GM23338 (cell line): ENCODE results near the gene KIF3B. TPM values are rescaled to one million over a fixed set of nuclear protein-coding genes. Genes with fewer than 3 reads are reported as not detected.

Source experiments
- ATAC-seq: fragments of 200-7000 bp; cut with Tn5 transposase; 3 replicates; pipeline ENCODE4 v1.9.1; 2020
- DNase-seq: peaks from one replicate; pipeline ENCODE4 v3.0.0-alpha.2; 2015; ENCODE audit warnings: low spot score
- H2AFZ ChIP-seq: fragments of 200-600 bp; sonication (generic); 2 replicates; pipeline ENCODE4 v1.8.0; 2016; ENCODE audit warnings: antibody characterized with exemption, mild to moderate bottlenecking, moderate library complexity
- H3F3A ChIP-seq: fragments of 200-600 bp; sonication (generic); replicated peaks from 2 replicates; pipeline ENCODE4 v1.8.0; 2017; ENCODE audit warnings: antibody characterized with exemption, mixed run types, low read depth
- H3K27ac ChIP-seq: fragments of 200-600 bp; sonication (generic); 2 replicates; pipeline ENCODE4 v1.6.1; 2016; ENCODE audit warnings: low read depth
- H3K27me3 ChIP-seq: fragments of 200-600 bp; sonication (generic); 2 replicates; pipeline ENCODE4 v1.8.0; 2016; ENCODE audit warnings: mild to moderate bottlenecking, mixed run types, moderate library complexity; ENCODE audit not compliant: insufficient read depth
- H3K36me3 ChIP-seq: fragments of 200-600 bp; sonication (generic); 2 replicates; pipeline ENCODE4 v1.8.0; 2016; ENCODE audit warnings: mild to moderate bottlenecking; ENCODE audit not compliant: insufficient read depth
- H3K4me1 ChIP-seq: fragments of 200-600 bp; sonication (generic); 2 replicates; pipeline ENCODE4 v1.8.0; 2016; ENCODE audit warnings: mild to moderate bottlenecking, moderate library complexity; ENCODE audit not compliant: insufficient read depth
- H3K4me2 ChIP-seq: fragments of 200-600 bp; sonication (generic); 2 replicates; pipeline ENCODE4 v1.7.1; 2017; ENCODE audit warnings: mixed run types
- H3K4me3 ChIP-seq: fragments of 200-600 bp; sonication (generic); 2 replicates; pipeline ENCODE4 v1.6.1; 2016; ENCODE audit warnings: mixed run types
- H3K79me2 ChIP-seq: fragments of 200-600 bp; sonication (generic); replicated peaks from 2 replicates; pipeline ENCODE4 v1.8.0; 2017; ENCODE audit warnings: mild to moderate bottlenecking; ENCODE audit not compliant: insufficient read depth
- H3K9me2 ChIP-seq: fragments of 200-600 bp; sonication (generic); 2 replicates; pipeline ENCODE4 v1.8.0; 2017; ENCODE audit not compliant: insufficient read depth
- H4K20me1 ChIP-seq: fragments of 200-600 bp; sonication (generic); replicated peaks from 2 replicates; pipeline ENCODE4 v1.8.0; 2017; ENCODE audit warnings: mild to moderate bottlenecking; ENCODE audit not compliant: insufficient read depth
- H3K27ac Mint-ChIP-seq: 2 replicates; pipeline ENCODE4 v1.8.0; 2020; ENCODE audit warnings: inconsistent platforms, mild to moderate bottlenecking, moderate library complexity, mixed read lengths
- H3K27me3 Mint-ChIP-seq: 3 replicates; pipeline ENCODE4 v1.8.0; 2022; ENCODE audit warnings: low read depth, mild to moderate bottlenecking, moderate library complexity, mixed read lengths, inconsistent platforms; ENCODE audit not compliant: insufficient read depth, poor library complexity
- H3K36me3 Mint-ChIP-seq: 3 replicates; pipeline ENCODE4 v1.8.0; 2021; ENCODE audit warnings: low read depth, mild to moderate bottlenecking, inconsistent platforms, moderate library complexity, mixed read lengths
- H3K4me1 Mint-ChIP-seq: 3 replicates; pipeline ENCODE4 v1.8.0; 2020; ENCODE audit warnings: mild to moderate bottlenecking, inconsistent platforms, mixed read lengths
- H3K4me3 Mint-ChIP-seq: 3 replicates; pipeline ENCODE4 v1.8.0; 2021; ENCODE audit warnings: moderate library complexity, mild to moderate bottlenecking, inconsistent platforms, mixed read lengths
- H3K9me3 Mint-ChIP-seq: 3 replicates; pipeline ENCODE4 v1.8.0; 2020; ENCODE audit warnings: moderate library complexity, mild to moderate bottlenecking, inconsistent platforms, mixed read lengths
- CREB1 ChIP-seq: fragments of 250-450 bp; sonication (Bioruptor Pico); IDR thresholded peaks from 2 replicates; pipeline ENCODE4 v1.5.0; 2020; ENCODE audit warnings: low read depth, mild to moderate bottlenecking, moderate library complexity
- CTCF ChIP-seq, 2 experiments: fragments of 200-600 bp in 1 of 2; sonication (generic) in 1 of 2; conservative IDR thresholded peaks; 2 replicates each; pipeline versions ENCODE4 v1.5.1 to v1.6.1; 2016 to 2017; ENCODE audit warnings: antibody characterized with exemption in 2 of 2, low read depth in 2 of 2, mild to moderate bottlenecking in 2 of 2, moderate library complexity in 1 of 2
- EZH2 ChIP-seq: fragments of 200-600 bp; sonication (generic); IDR thresholded peaks from one replicate; pipeline ENCODE4 v1.8.0; 2017; ENCODE audit warnings: antibody characterized with exemption, mild to moderate bottlenecking, low read depth; ENCODE audit not compliant: unreplicated experiment
- EZH2phosphoT487 ChIP-seq: fragments of 200-600 bp; sonication (generic); IDR thresholded peaks from one replicate; pipeline ENCODE4 v1.8.1; 2018; ENCODE audit warnings: antibody characterized with exemption; ENCODE audit not compliant: unreplicated experiment
- JUNB ChIP-seq: IDR thresholded peaks from one replicate; pipeline ENCODE4 v1.6.1; 2016; ENCODE audit warnings: antibody characterized with exemption; ENCODE audit not compliant: unreplicated experiment
- REST ChIP-seq: IDR thresholded peaks from one replicate; pipeline ENCODE4 v1.6.1; 2018; ENCODE audit warnings: antibody characterized with exemption; ENCODE audit not compliant: unreplicated experiment
- ZNF114 ChIP-seq: fragments of 250-450 bp; sonication (Bioruptor Pico); IDR thresholded peaks from 2 replicates; pipeline ENCODE4 v1.5.0; 2020; ENCODE audit warnings: mild to moderate bottlenecking, moderate library complexity
- ZNF331 ChIP-seq: fragments of 250-450 bp; sonication (Bioruptor Pico); IDR thresholded peaks from 2 replicates; pipeline ENCODE4 v1.5.0; 2020; ENCODE audit warnings: low read depth, mild to moderate bottlenecking, moderate library complexity
- polyA plus RNA-seq: library from polyadenylated mRNA; unstranded; fragments of >200 nt; fragmentation: Nextera tagmentation; extraction: Ambion mirVana; gene quantifications from 2 replicates; pipeline ENCODE4 v1.2.1, GENCODE V29; 2016
- total RNA-seq: library from RNA; depleted of rRNA; stranded (reverse); fragments of >200 nt; shearing (Covaris generic); gene quantifications from 2 replicates; pipeline ENCODE4 v1.2.3, GENCODE V29; 2014

KIF3B gene
- total and polyA plus RNA-seq, 2 experiments from 2014 or later, result 6.1 to 22.8 TPM

GRCh38 chr20:32278199-32278643 is 770 bp downstream of the KIF3B start:
- H3K4me1 Mint-ChIP-seq, result peaks cover 5% of the 10 kb centered on the region; the same call in 2 of the 3 replicates
- no peaks in the 10 kb centered on the region for H3K36me3 Mint-ChIP-seq
- H3K27ac Mint-ChIP-seq, result no peak overlapping the region
- peaks cover 4% of the 10 kb centered on the region for H3K27me3 Mint-ChIP-seq
- TF ChIP-seq CREB1 (CRISPR knock-in tag) (no peak), CTCF (conservative IDR thresholded peaks at IDR 0.05; ENCODE audit: low read depth in 2 of 2) (no peak), REST (no peak), ZNF331 (CRISPR knock-in tag) (no peak), ZNF114 (CRISPR knock-in tag) (no peak), EZH2 (no peak), EZH2phosphoT487 (no peak)
- Histone ChIP-seq H3K4me1 (peaks cover 6% of the 10 kb centered on the region), H2AFZ (peak overlapping the region; percentile 100), H3F3A (peaks cover 3% of the 10 kb centered on the region; the same call in 1 of the 2 replicates), H3K9me2 (no peaks in the 10 kb centered on the region), H3K27ac (no peak overlapping the region), H3K27me3 (no peaks in the 10 kb centered on the region), H3K4me2 (peak overlapping the region; percentile 99), H3K36me3 (no peaks in the 10 kb centered on the region), H4K20me1 (peaks cover 22% of the 10 kb centered on the region; the same call in 1 of the 2 replicates), H3K79me2 (peaks cover 33% of the 10 kb centered on the region), H3K4me3 (peak overlapping the region; percentile 100)
- no peaks in the 10 kb centered on the region for H3K9me3 Mint-ChIP-seq
- ATAC-seq (no peak), DNase-seq (no peak)
- peak overlapping the region; percentile 86 for H3K4me3 Mint-ChIP-seq

GRCh38 chr20:32281711-32282110 is 4.3 kb downstream of the KIF3B start:
- Mint-ChIP-seq H3K27ac (no peak overlapping the region), H3K4me3 (no peak overlapping the region), H3K4me1 (peaks cover 5% of the 10 kb centered on the region; the same call in 2 of the 3 replicates), H3K27me3 (peaks cover 4% of the 10 kb centered on the region), H3K9me3 (no peaks in the 10 kb centered on the region), H3K36me3 (no peaks in the 10 kb centered on the region)
- H3K4me1 ChIP-seq, result peaks cover 6% of the 10 kb centered on the region
- H2AFZ ChIP-seq, result no peak overlapping the region
- ATAC-seq (no peak), DNase-seq (no peak)
- TF ChIP-seq CTCF (conservative IDR thresholded peaks at IDR 0.05; ENCODE audit: low read depth in 2 of 2) (no peak), JUNB (no peak), CREB1 (CRISPR knock-in tag) (no peak), ZNF114 (CRISPR knock-in tag) (no peak)
- H3F3A ChIP-seq, result peaks cover 3% of the 10 kb centered on the region
- peaks cover 38% of the 10 kb centered on the region for H4K20me1 ChIP-seq
- no peaks in the 10 kb centered on the region for H3K27me3 ChIP-seq
- H3K4me3 ChIP-seq, result no peak overlapping the region
- no peak overlapping the region for H3K27ac ChIP-seq
- no peaks in the 10 kb centered on the region for H3K9me2 ChIP-seq
- no peaks in the 10 kb centered on the region for H3K36me3 ChIP-seq
- H3K4me2 ChIP-seq, result no peak overlapping the region
- H3K79me2 ChIP-seq, result peaks cover 45% of the 10 kb centered on the region
